Mucosa of rectum (tissue), 2 donors: ENCODE results near the gene CSF3R.

ENCODE experiments used
- H3K27ac ChIP-seq, 2 donors: one replicate each; pipeline ENCODE4 v1.7.0; 2013; ENCODE audit warnings: inconsistent platforms in 2 of 2, low read depth in 2 of 2, low read length in 2 of 2
- H3K27me3 ChIP-seq, 2 donors: one replicate each; pipeline ENCODE4 v1.7.0; 2013; ENCODE audit warnings: low read length in 2 of 2; ENCODE audit not compliant: control insufficient read depth in 2 of 2, insufficient read depth in 2 of 2
- H3K36me3 ChIP-seq, 2 donors: one replicate each; pipeline ENCODE4 v1.7.0; 2013; ENCODE audit warnings: low read length in 2 of 2; ENCODE audit not compliant: control insufficient read depth in 2 of 2, insufficient read depth in 2 of 2
- H3K4me1 ChIP-seq, 2 donors: one replicate each; pipeline ENCODE4 v1.7.0; 2013; ENCODE audit warnings: low read length in 2 of 2, mild to moderate bottlenecking in 1 of 2; ENCODE audit not compliant: control insufficient read depth in 2 of 2, insufficient read depth in 2 of 2
- H3K4me3 ChIP-seq, 2 donors: one replicate each; pipeline ENCODE4 v1.7.0; 2013; ENCODE audit warnings: low read length in 2 of 2
- H3K9ac ChIP-seq, 2 donors: one replicate each; pipeline ENCODE4 v1.7.0; 2013; ENCODE audit warnings: low read length in 2 of 2, low read depth in 1 of 2, mild to moderate bottlenecking in 1 of 2
- H3K9me3 ChIP-seq, 2 donors: one replicate each; pipeline ENCODE4 v1.7.0; 2013; ENCODE audit warnings: low read length in 2 of 2; ENCODE audit not compliant: control insufficient read depth in 2 of 2
- donor health status: healthy.
- donor health status: Normal muscosa, but diverticular disease.

CSF3R gene

DNA sequence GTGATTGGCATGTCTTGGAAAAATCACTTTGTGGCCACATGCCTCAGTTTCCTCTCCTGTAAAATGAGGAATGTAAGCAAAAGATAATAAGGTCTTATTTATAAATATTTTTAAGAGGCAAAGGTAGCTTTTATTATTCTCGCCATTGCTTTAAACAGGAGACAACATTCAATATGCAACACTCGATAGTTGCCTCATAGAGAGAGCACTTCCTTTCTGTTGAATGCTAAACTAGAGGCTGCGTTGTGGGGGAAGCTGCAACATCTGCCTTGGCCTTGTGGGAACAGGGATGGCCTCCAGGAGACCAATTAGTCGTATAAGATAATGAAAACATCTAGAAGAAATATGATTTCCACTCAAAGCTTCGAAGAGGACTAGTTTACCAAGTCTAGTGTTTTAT, 36.0 kb downstream of the CSF3R start:
- no peak overlapping the region for H3K4me3 ChIP-seq
- no peak overlapping the region for H3K9ac ChIP-seq
- H3K9me3 ChIP-seq: no peaks in the 10 kb centered on the region
- H3K36me3 ChIP-seq: no peaks in the 10 kb centered on the region
- peaks cover 7 to 8% of the 10 kb centered on the region in 2 donors for H3K4me1 ChIP-seq
- H3K27me3 ChIP-seq: no peaks in the 10 kb centered on the region
- H3K27ac ChIP-seq: no peak overlapping the region

DNA sequence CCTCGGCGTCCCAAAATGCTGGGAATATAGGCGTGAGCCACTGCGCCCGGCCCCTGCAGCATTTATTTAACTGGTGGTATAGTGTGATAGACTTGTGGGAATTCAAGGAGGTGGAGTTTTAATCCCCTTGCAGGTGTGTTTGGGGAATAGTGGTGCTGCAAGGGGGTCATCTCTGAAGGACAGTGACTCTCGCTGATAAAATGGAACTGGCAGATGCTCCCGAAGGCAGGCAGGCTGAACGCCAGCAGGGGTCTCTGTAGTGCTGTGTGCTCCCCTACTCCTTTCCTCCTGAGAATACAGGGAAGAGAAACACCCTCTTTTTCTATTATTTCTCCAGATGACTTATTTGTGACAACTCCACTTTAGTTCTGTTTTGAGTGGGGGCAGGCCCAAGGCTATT, 36.4 kb downstream of the CSF3R start:
- Histone ChIP-seq H3K9me3 (no peaks in the 10 kb centered on the region), H3K9ac (no peak overlapping the region)

DNA sequence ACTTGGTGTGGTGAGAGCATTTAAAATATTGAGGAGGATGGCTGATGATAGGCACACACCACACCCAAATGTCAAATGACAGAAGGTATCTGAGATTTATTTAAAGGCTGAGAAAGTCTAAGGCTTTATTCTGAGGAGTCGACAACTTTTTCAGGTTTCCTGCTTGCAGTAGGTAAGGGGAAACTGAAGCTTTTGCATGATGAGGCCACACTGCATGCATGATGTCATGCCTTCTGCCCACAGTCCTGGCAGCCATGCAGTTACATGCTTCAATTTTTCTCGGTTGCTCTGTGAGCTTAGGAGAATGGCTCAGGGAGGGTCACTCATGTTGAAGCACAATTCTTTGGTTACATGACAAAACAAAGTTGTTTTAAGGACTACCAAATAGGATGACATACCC, 39.4 kb downstream of the CSF3R start:
- Histone ChIP-seq H3K9ac (no peak overlapping the region), H3K9me3 (no peaks in the 10 kb centered on the region), H3K36me3 (no peaks in the 10 kb centered on the region), H3K27ac (no peak overlapping the region), H3K4me3 (no peak overlapping the region), H3K4me1 (no peaks in the 10 kb centered on the region), H3K27me3 (no peaks in the 10 kb centered on the region)

More for the DNA sequence above, 36.4 kb downstream of the CSF3R start:
- Histone ChIP-seq H3K4me3 (no peak overlapping the region), H3K4me1 (peaks cover 7 to 8% of the 10 kb centered on the region in 2 donors), H3K27me3 (no peaks in the 10 kb centered on the region), H3K36me3 (no peaks in the 10 kb centered on the region), H3K27ac (no peak overlapping the region)

GRCh38 chr1:36442337-36442736, 40.4 kb downstream of the CSF3R start:
- Histone ChIP-seq H3K27me3 (no peaks in the 10 kb centered on the region), H3K4me3 (no peak overlapping the region), H3K36me3 (no peaks in the 10 kb centered on the region), H3K9ac (no peak overlapping the region), H3K9me3 (no peaks in the 10 kb centered on the region), H3K27ac (no peak overlapping the region), H3K4me1 (no peaks in the 10 kb centered on the region)

GRCh38 chr1:36440646-36441045, 42.1 kb downstream of the CSF3R start:
- Histone ChIP-seq H3K36me3 (no peaks in the 10 kb centered on the region), H3K4me1 (no peaks in the 10 kb centered on the region), H3K9me3 (no peaks in the 10 kb centered on the region), H3K27ac (no peak overlapping the region), H3K4me3 (no peak overlapping the region), H3K27me3 (no peaks in the 10 kb centered on the region), H3K9ac (no peak overlapping the region)

DNA sequence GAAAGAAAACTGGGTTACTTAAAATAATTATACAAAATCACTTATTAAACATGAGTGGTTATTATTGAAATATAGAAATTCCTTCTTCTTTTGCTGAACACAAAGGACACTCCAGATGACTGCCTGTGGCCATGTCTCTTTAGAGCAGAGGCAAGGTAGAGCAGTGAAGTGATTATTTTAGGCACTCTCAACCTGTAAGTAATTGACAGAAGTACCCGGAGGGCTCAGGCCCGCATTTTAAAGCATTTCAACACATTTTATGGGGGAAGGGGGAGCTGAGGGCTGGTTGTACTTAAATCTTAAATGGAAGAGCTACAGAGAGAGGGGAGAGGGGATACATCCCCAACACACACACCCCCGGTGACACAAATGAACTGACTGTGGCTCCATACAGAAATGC, 42.7 kb downstream of the CSF3R start:
- Histone ChIP-seq H3K9me3 (no peaks in the 10 kb centered on the region), H3K27ac (no peak overlapping the region), H3K36me3 (no peaks in the 10 kb centered on the region), H3K4me1 (no peaks in the 10 kb centered on the region), H3K4me3 (no peak overlapping the region), H3K9ac (no peak overlapping the region), H3K27me3 (no peaks in the 10 kb centered on the region)

GRCh38 chr1:36438715-36439114, 44.0 kb downstream of the CSF3R start:
- no peak overlapping the region for H3K9ac ChIP-seq
- no peak overlapping the region for H3K27ac ChIP-seq
- no peaks in the 10 kb centered on the region for H3K36me3 ChIP-seq
- no peak overlapping the region for H3K4me3 ChIP-seq
- no peaks in the 10 kb centered on the region for H3K9me3 ChIP-seq
- H3K4me1 ChIP-seq: no peaks in the 10 kb centered on the region
- no peaks in the 10 kb centered on the region for H3K27me3 ChIP-seq

DNA sequence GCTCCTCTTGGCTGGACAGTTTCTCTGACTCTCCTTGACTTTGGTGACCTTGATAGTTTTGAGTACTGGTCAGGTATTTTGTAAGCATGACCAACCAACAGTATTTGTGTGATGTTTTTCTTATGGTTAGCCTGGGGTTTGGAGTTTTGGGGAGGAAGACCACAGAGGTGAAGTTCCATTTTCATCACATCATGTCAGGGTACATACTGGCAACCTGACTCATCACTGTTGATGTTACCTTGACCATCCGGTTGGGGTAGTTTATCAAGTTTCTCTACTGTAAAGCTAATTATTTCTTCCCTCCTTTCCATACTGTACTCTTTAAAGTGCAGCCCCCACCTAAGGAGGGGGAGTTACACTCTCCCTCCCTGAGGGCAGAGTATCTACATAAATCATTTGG, 45.9 kb downstream of the CSF3R start:
- no peak overlapping the region for H3K4me3 ChIP-seq
- peaks cover 0 to 3% of the 10 kb centered on the region in 2 donors for H3K36me3 ChIP-seq
- no peak overlapping the region for H3K9ac ChIP-seq

GRCh38 chr1:36433102-36433501, 49.6 kb downstream of the CSF3R start:
- Histone ChIP-seq H3K27ac (no peak overlapping the region), H3K9me3 (no peaks in the 10 kb centered on the region), H3K27me3 (no peaks in the 10 kb centered on the region), H3K36me3 (peaks cover 3 to 10% of the 10 kb centered on the region in 2 donors), H3K9ac (no peak overlapping the region), H3K4me1 (no peaks in the 10 kb centered on the region), H3K4me3 (no peak overlapping the region)

More for the DNA sequence above, 45.9 kb downstream of the CSF3R start:
- Histone ChIP-seq H3K27me3 (no peaks in the 10 kb centered on the region), H3K4me1 (no peaks in the 10 kb centered on the region), H3K27ac (no peak overlapping the region), H3K9me3 (no peaks in the 10 kb centered on the region)

DNA sequence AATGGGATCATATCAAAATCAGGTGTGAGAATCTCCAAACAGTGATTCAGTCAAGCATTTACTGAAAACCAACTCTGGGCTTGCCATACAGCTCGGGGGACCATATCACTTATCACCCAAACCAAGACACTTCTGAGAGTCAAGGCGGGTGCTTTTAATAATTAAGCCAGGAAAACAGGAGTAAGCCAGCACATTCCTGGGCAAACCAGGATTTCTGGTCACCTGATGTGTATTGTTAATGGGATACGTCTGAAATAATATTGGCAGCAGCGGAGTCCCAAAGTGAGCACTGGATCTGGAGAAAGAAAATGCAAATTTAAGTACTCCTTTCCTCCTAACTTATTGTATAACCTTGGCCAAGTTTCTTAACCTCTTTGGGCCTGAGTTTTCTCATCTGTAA, 50.1 kb downstream of the CSF3R start:
- Histone ChIP-seq H3K27ac (no peak overlapping the region), H3K27me3 (no peaks in the 10 kb centered on the region), H3K4me1 (no peaks in the 10 kb centered on the region), H3K4me3 (no peak overlapping the region), H3K9me3 (no peaks in the 10 kb centered on the region), H3K9ac (no peak overlapping the region), H3K36me3 (peaks cover 3 to 10% of the 10 kb centered on the region in 2 donors)

GRCh38 chr1:36425791-36426190, 56.9 kb downstream of the CSF3R start:
- Histone ChIP-seq H3K4me1 (no peaks in the 10 kb centered on the region), H3K27me3 (no peaks in the 10 kb centered on the region), H3K27ac (no peak overlapping the region), H3K9ac (no peak overlapping the region), H3K36me3 (peaks cover under 1 to 8% of the 10 kb centered on the region in 2 donors), H3K4me3 (no peak overlapping the region), H3K9me3 (no peaks in the 10 kb centered on the region)
